ENCODE results near the gene NFYC.

Gene NFYC

DNA sequence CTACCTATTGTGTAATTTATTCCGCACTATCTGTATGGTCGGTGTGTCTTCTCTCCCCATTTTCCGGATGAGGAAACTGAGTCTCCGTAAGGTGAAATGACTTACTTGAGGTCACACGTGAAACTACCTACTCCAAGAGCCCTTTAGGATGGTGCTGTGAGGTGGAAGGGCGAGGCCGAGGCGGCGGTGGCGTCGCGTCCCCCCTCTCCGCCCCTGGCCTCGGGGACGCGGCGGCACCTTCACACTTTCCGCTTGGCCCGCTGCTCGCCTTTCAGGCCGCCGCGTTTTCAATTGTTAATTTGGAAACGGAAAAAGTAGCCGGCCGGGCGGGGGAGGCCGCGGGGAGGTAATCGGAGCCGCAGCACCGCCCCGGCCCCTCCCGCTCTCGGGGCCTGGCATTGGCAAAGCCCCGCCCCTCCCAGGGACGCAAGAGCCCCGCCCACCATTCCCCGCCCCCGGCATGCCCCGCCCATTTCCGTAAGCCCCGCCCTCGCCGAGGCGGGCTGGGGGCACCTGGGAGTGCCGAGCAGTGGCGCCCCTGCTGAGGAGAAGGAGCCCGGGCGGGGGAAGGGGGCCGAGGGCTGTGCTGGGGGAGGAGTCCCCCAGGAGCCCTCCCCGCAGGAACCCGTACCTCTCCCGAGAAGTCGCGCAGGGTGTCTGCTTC lies 110.7 kb downstream of the NFYC start:
- no peak overlapping the region for H3K27ac ChIP-seq (ENCODE audit: low read depth, low read length)
- peak overlapping the region; percentile 63 for H2AFZ ChIP-seq (ENCODE audit: low read length, unreplicated experiment)
- H3K79me2 ChIP-seq (ENCODE audit: control insufficient read depth, insufficient read depth, low read length, unreplicated experiment): no peaks in the 10 kb centered on the region
- H3K4me3 ChIP-seq (ENCODE audit: low read depth, low read length): peak overlapping the region; percentile 71
- H3K4me1 ChIP-seq (ENCODE audit: control insufficient read depth, insufficient read depth, low read length, unreplicated experiment): peaks cover 6% of the 10 kb centered on the region
- no peaks in the 10 kb centered on the region for H3K36me3 ChIP-seq (ENCODE audit: insufficient read depth, low read length)
- H3K27me3 ChIP-seq (ENCODE audit: insufficient read depth, low read length): peaks cover 19% of the 10 kb centered on the region; the same call in 1 of the 2 replicates

DNA sequence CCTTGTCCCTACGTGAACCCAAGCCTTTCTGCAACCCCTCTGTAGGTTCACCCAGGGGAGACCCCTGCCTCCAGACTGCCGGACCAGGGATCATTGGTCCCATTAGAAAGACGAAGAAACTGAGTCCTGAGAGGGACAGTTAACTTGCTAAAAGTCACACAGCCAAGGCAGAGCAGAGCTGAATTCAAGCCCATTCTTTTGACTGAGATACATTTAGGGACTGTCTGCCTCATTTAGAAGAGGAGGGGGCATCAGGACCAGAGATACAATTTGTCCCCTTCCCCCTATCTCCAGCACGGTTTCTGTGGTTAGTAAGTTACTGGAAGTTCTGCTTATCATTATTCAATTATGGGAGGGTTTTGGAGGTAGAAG lies 111.2 kb downstream of the NFYC start:
- no peak overlapping the region for H3K27ac ChIP-seq (ENCODE audit: low read depth, low read length)
- no peak overlapping the region for H2AFZ ChIP-seq (ENCODE audit: low read length, unreplicated experiment)
- H3K27me3 ChIP-seq (ENCODE audit: insufficient read depth, low read length): peaks cover 19% of the 10 kb centered on the region; the same call in 1 of the 2 replicates
- H3K4me3 ChIP-seq (ENCODE audit: low read depth, low read length): no peak overlapping the region
- H3K4me1 ChIP-seq (ENCODE audit: control insufficient read depth, insufficient read depth, low read length, unreplicated experiment): peaks cover 5% of the 10 kb centered on the region
- no peaks in the 10 kb centered on the region for H3K36me3 ChIP-seq (ENCODE audit: insufficient read depth, low read length)
- no peaks in the 10 kb centered on the region for H3K79me2 ChIP-seq (ENCODE audit: control insufficient read depth, insufficient read depth, low read length, unreplicated experiment)

DNA sequence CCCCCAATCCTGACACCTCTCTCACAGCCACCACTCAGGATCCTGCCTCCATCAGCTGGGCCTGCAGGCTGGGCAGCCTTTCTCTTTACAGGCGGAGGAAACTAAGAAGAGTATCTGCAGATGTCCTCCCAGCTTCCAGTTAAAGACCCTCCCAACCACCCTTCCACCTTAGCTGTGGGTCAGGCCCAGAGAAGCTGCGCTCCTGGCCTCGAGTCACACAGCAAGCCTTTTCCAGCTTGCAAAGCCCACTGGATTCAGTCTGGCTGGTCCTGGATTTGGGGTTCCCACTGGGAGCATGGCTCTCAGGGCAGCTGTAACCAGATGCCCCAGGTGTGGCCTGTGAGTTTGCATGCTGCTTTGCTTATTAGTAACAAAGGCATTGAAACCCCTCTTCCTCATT lies 111.9 kb downstream of the NFYC start:
- Histone ChIP-seq H3K27ac (ENCODE audit: low read depth, low read length) (no peak overlapping the region), H2AFZ (ENCODE audit: low read length, unreplicated experiment) (no peak overlapping the region), H3K36me3 (ENCODE audit: insufficient read depth, low read length) (no peaks in the 10 kb centered on the region), H3K27me3 (ENCODE audit: insufficient read depth, low read length) (peaks cover 19% of the 10 kb centered on the region; the same call in 1 of the 2 replicates), H3K79me2 (ENCODE audit: control insufficient read depth, insufficient read depth, low read length, unreplicated experiment) (no peaks in the 10 kb centered on the region), H3K4me1 (ENCODE audit: control insufficient read depth, insufficient read depth, low read length, unreplicated experiment) (peaks cover 5% of the 10 kb centered on the region), H3K4me3 (ENCODE audit: low read depth, low read length) (no peak overlapping the region)

DNA sequence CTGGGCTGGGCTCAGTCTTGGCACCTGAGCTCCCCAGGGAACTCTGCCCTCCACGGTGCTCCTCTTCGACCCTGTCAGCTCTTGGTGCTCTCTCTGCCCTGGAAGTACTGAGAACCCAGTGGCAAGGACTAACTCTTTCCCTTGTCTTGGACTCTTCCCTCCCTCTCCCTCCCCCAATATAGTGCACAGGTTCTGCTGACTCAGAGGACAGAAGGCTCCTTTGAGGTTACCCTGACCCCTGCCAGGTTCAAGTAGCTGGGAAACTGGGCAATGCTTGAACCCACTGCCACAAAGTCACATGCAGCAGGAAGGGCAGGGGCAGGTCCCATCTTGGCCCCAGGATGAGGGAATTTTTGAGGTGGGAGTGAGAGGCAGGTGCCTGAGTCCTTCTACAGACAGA lies 112.4 kb downstream of the NFYC start:
- H2AFZ ChIP-seq (ENCODE audit: low read length, unreplicated experiment): no peak overlapping the region
- H3K27me3 ChIP-seq (ENCODE audit: insufficient read depth, low read length): peaks cover 24% of the 10 kb centered on the region; the same call in 1 of the 2 replicates
- no peak overlapping the region for H3K27ac ChIP-seq (ENCODE audit: low read depth, low read length)
- H3K79me2 ChIP-seq (ENCODE audit: control insufficient read depth, insufficient read depth, low read length, unreplicated experiment): no peaks in the 10 kb centered on the region
- H3K4me1 ChIP-seq (ENCODE audit: control insufficient read depth, insufficient read depth, low read length, unreplicated experiment): peaks cover 5% of the 10 kb centered on the region
- no peak overlapping the region for H3K4me3 ChIP-seq (ENCODE audit: low read depth, low read length)
- H3K36me3 ChIP-seq (ENCODE audit: insufficient read depth, low read length): no peaks in the 10 kb centered on the region

DNA sequence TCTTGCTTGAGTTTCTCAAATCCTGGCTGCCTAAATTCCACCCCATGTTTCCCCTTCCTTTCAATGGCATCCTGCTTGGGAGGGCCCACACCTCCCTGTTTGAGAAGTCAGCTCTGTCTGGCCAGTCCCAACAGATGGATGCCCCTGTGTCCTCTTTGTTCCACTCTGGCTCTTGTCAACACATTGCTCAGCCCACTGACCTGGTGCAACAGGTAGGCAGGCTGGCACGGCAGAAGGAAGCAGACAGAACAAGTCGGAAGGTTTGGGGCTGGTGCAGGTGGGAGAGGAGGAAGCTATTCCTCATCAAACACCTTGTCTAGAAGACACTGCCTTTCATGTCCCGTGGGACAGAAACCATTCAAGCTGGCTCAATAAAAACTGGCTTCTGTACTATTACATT lies 114.7 kb downstream of the NFYC start:
- H3K27ac ChIP-seq (ENCODE audit: low read depth, low read length): no peak overlapping the region
- H2AFZ ChIP-seq (ENCODE audit: low read length, unreplicated experiment): no peak overlapping the region
- H3K4me3 ChIP-seq (ENCODE audit: low read depth, low read length): no peak overlapping the region
- H3K4me1 ChIP-seq (ENCODE audit: control insufficient read depth, insufficient read depth, low read length, unreplicated experiment): peaks cover 5% of the 10 kb centered on the region
- peaks cover 13% of the 10 kb centered on the region; the same call in 1 of the 2 replicates for H3K27me3 ChIP-seq (ENCODE audit: insufficient read depth, low read length)
- no peaks in the 10 kb centered on the region for H3K36me3 ChIP-seq (ENCODE audit: insufficient read depth, low read length)
- H3K79me2 ChIP-seq (ENCODE audit: control insufficient read depth, insufficient read depth, low read length, unreplicated experiment): no peaks in the 10 kb centered on the region

DNA sequence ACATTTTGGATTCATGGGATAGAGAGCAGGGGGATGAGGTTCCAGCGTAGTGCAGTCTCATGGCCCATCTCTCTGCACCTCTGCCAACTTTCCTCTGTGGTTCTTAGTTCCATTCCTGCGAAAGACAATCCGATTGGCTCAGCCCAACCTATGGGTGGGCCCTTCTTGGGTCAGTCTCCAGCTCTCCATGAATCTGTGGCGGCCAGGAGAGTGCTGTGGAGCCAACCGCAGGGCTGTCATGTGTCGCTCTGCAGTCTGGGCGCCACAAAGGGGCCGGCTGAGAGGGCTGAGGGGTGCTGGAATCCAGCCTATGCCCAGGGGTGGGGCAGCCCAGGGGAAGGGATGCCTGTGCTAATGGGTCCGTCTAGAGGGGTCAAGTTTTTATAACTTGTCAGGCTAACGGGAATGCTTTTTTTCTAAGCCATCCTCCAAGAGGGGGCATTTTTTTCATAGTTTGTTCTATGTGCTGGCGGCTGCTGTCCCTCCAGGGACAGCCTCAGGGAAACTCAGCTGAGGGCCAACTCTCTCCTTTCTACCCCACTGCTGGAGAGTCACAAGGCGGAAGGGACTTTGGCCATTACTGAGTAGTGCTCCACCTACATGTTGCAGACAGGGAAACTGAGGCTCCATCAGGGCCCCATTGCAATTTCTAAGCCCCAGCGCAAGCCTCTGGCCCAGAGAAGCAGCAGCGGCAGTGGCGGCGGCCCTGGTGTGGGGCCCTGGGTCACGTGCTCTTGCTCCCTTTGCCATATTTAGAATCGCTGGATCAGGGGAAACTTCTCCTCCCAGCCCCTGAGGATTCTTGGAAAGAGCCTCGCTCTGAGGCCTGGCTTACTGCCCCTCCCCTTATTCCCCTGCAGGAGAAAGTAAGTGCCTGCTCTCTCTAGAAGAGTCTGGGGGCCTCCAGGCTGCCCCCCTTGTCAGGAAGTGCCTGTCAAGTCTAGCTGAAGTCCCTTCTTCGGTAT lies 115.5 kb downstream of the NFYC start:
- Histone ChIP-seq H3K36me3 (ENCODE audit: insufficient read depth, low read length) (no peaks in the 10 kb centered on the region), H2AFZ (ENCODE audit: low read length, unreplicated experiment) (no peak overlapping the region), H3K27ac (ENCODE audit: low read depth, low read length) (no peak overlapping the region), H3K27me3 (ENCODE audit: insufficient read depth, low read length) (peaks cover 9% of the 10 kb centered on the region; the same call in 1 of the 2 replicates), H3K4me3 (ENCODE audit: low read depth, low read length) (no peak overlapping the region), H3K4me1 (ENCODE audit: control insufficient read depth, insufficient read depth, low read length, unreplicated experiment) (no peaks in the 10 kb centered on the region), H3K79me2 (ENCODE audit: control insufficient read depth, insufficient read depth, low read length, unreplicated experiment) (no peaks in the 10 kb centered on the region)

DNA sequence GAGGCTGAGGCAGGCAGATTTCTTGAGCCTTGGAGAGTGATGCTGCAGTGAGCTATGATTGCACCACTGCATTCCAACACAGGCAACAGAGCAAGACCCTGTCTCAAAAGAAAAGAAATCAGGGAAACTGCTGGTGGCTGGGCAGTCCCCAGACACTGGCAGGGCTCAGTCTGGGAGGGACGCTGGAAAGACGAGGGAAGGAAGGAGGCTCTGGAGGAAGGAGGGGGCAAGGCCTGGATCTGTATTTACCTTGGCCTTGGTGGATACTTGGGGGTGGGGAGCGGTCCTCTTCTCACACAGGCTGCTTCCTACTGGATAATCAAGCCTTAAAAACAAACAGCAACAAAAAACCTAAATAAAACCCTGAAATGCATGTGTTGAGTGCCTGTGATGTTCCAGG lies 116.5 kb downstream of the NFYC start:
- H3K27ac ChIP-seq (ENCODE audit: low read depth, low read length): no peak overlapping the region
- H2AFZ ChIP-seq (ENCODE audit: low read length, unreplicated experiment): no peak overlapping the region
- H3K27me3 ChIP-seq (ENCODE audit: insufficient read depth, low read length): peaks cover 9% of the 10 kb centered on the region; the same call in 1 of the 2 replicates
- no peaks in the 10 kb centered on the region for H3K79me2 ChIP-seq (ENCODE audit: control insufficient read depth, insufficient read depth, low read length, unreplicated experiment)
- no peak overlapping the region for H3K4me3 ChIP-seq (ENCODE audit: low read depth, low read length)
- no peaks in the 10 kb centered on the region for H3K36me3 ChIP-seq (ENCODE audit: insufficient read depth, low read length)
- no peaks in the 10 kb centered on the region for H3K4me1 ChIP-seq (ENCODE audit: control insufficient read depth, insufficient read depth, low read length, unreplicated experiment)

DNA sequence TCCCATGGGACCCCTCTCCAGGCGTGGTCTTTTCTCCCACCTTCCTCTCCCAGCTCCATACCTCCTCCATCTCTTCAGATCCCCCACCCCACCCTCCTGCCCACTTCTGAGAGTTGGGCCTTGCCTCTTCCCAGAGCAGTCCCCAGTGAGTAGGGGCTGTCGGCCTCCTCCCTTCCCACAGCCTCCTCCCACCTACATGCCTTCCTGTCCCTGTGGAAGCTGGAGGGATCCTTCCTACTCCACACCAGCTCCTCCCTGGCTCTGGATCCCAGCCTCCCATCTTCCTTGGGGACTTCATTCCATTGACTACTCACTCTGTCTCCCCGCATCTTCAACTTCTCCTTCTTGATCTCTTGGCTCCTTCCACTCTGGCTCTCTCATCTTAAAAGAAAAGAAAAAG lies 116.9 kb downstream of the NFYC start:
- no peaks in the 10 kb centered on the region for H3K79me2 ChIP-seq (ENCODE audit: control insufficient read depth, insufficient read depth, low read length, unreplicated experiment)
- peaks cover 9% of the 10 kb centered on the region; the same call in 1 of the 2 replicates for H3K27me3 ChIP-seq (ENCODE audit: insufficient read depth, low read length)
- no peak overlapping the region for H2AFZ ChIP-seq (ENCODE audit: low read length, unreplicated experiment)
- no peaks in the 10 kb centered on the region for H3K4me1 ChIP-seq (ENCODE audit: control insufficient read depth, insufficient read depth, low read length, unreplicated experiment)
- no peak overlapping the region for H3K27ac ChIP-seq (ENCODE audit: low read depth, low read length)
- H3K4me3 ChIP-seq (ENCODE audit: low read depth, low read length): no peak overlapping the region
- H3K36me3 ChIP-seq (ENCODE audit: insufficient read depth, low read length): no peaks in the 10 kb centered on the region

DNA sequence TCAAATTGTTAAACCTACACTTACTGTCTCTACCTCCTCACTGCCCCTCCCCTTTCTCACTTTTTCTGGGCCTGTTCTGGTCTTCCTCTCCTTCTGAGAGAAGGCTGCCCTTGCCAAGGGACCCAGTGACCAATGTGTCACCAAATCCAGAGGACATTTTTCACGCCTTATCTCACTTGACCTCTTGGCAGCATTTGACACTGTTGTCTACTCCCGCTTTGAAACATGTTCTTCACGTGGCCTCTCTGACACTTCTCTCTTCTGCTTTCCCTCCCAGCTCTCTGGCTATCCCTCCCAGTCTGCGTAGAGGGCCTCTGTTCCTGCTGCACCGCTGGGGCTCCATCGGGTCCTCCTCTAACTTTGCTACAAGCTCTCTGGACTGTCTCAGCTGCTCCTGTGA lies 117.4 kb downstream of the NFYC start:
- H3K27ac ChIP-seq (ENCODE audit: low read depth, low read length): no peak overlapping the region
- H3K4me1 ChIP-seq (ENCODE audit: control insufficient read depth, insufficient read depth, low read length, unreplicated experiment): no peaks in the 10 kb centered on the region
- no peak overlapping the region for H2AFZ ChIP-seq (ENCODE audit: low read length, unreplicated experiment)
- H3K36me3 ChIP-seq (ENCODE audit: insufficient read depth, low read length): no peaks in the 10 kb centered on the region
- no peak overlapping the region for H3K4me3 ChIP-seq (ENCODE audit: low read depth, low read length)
- no peaks in the 10 kb centered on the region for H3K79me2 ChIP-seq (ENCODE audit: control insufficient read depth, insufficient read depth, low read length, unreplicated experiment)
- H3K27me3 ChIP-seq (ENCODE audit: insufficient read depth, low read length): peaks cover 9% of the 10 kb centered on the region; the same call in 1 of the 2 replicates

DNA sequence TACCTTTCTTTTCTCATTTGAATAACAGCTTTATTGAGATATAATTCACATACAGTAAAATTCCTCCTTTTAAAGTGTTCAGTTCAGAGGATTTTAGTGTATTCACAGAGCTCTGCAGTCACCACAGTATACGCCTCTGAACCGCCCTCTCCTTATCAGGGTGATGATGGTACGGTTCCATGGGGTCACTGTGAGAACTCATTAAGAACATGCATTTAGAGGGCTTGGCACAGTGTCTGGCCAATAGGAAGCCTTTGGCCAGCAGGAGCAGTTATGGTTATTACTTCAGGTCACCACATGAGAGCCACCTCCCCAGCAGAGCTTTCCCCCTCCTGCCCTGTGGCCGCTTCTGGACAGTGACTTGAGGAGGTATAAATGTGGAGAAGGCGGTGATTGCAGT lies 119.4 kb downstream of the NFYC start:
- Histone ChIP-seq H3K27me3 (ENCODE audit: insufficient read depth, low read length) (peaks cover 9% of the 10 kb centered on the region; the same call in 1 of the 2 replicates), H3K4me3 (ENCODE audit: low read depth, low read length) (no peak overlapping the region), H3K27ac (ENCODE audit: low read depth, low read length) (no peak overlapping the region), H3K36me3 (ENCODE audit: insufficient read depth, low read length) (no peaks in the 10 kb centered on the region), H3K4me1 (ENCODE audit: control insufficient read depth, insufficient read depth, low read length, unreplicated experiment) (no peaks in the 10 kb centered on the region), H3K79me2 (ENCODE audit: control insufficient read depth, insufficient read depth, low read length, unreplicated experiment) (no peaks in the 10 kb centered on the region), H2AFZ (ENCODE audit: low read length, unreplicated experiment) (no peak overlapping the region)

Data from ACC112 (cell line).